GM12892 (cell line): ENCODE data around the gene GPC5.

Experiments
- POLR2A ChIP-seq: IDR thresholded peaks from 2 replicates; pipeline ENCODE4 v1.6.1; 2011; ENCODE audit warnings: low read depth, low read length, control low read depth
- POLR2AphosphoS5 ChIP-seq: IDR thresholded peaks from 2 replicates; pipeline ENCODE4 v1.6.1; 2011; ENCODE audit warnings: low read depth, low read length, control low read depth
- TAF1 ChIP-seq: IDR thresholded peaks from 2 replicates; pipeline ENCODE4 v1.6.1; 2011; ENCODE audit warnings: low read depth, mild to moderate bottlenecking, control low read depth, low read length, borderline replicate concordance

DNA sequence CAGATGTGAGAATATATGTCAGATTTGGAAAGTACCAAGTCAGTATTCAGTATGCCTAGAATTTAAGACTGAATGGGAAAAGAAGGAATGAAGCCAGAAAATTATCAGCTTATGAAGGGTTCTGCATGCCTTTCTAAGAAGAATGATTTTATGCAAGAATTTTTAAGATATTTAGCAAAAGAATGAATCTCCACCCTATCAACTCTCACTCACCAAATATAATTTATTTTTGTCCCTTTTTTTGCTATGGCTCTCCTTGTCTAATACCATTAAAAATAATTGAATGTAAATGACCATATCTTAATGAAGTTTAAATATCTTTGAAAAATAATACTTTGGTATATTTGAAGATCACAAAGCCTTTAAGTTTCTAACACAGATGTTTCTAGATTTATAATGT is 1215.5 kb downstream of the GPC5 start:
- TF ChIP-seq POLR2AphosphoS5 (no peak), POLR2A (no peak), TAF1 (no peak)
